22Rv1 (cell line): ENCODE data around the gene ANKRD6.

Experiments used
- H3K27ac ChIP-seq: fragments of 450-650 bp; 2 replicates; pipeline ENCODE4 v1.5.1; 2017
- ZFX ChIP-seq: fragments of 450-650 bp; IDR thresholded peaks from 2 replicates; pipeline ENCODE4 v1.6.1; 2017; ENCODE audit warnings: antibody characterized with exemption, borderline replicate concordance
- TF ChIP-seq, protein P1 (sequence below): fragments of 450-650 bp; IDR thresholded peaks from 2 replicates; pipeline ENCODE4 v1.5.1; 2017; ENCODE audit warnings: mild to moderate bottlenecking

The ANKRD6 gene

DNA sequence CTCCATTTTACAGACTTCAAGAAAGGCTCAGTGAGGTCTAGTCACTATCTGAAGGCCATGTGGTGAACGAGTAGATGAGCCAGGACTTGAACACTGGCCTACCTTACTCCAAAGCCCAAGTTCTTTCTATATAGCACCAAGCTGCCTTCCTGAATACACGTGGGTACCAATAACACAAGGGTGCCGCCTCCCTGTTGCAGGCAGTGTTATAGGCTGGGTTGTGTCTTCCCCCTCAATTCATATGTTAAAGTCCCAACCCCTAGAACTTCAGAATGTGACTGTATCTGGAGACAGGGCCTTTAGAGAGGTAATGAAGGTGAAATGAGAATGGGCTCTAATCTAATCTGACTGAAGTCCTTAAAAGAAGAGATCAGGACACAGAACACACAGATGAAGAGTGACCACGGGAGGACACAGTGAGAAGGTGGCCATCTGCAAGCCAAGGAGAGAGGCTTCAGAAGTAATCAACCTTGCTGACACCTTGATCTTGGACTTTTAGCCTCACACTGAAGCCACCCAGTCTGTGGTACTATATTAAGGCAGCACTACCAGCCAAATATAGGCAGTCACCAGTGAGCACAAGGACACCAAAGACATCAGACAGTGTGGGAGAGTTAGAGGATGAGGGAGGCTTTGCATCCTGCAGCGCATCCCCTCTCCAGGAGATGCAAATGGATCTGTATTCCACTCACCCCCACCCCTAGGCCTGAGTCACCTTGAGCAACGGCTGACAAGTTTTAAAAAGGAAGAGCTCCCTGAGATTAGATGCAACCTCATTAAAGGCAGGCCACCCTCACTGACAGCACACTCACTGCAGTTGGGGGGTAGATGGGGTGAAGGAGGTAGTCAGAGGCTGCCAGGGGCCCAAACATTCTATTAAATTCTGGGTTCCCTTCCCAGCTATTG is 246.5 kb downstream of the ANKRD6 start:
- H3K27ac ChIP-seq: no peak overlapping the region
- no peak for TF ChIP-seq ZFX
- TF ChIP-seq, protein P1, sequence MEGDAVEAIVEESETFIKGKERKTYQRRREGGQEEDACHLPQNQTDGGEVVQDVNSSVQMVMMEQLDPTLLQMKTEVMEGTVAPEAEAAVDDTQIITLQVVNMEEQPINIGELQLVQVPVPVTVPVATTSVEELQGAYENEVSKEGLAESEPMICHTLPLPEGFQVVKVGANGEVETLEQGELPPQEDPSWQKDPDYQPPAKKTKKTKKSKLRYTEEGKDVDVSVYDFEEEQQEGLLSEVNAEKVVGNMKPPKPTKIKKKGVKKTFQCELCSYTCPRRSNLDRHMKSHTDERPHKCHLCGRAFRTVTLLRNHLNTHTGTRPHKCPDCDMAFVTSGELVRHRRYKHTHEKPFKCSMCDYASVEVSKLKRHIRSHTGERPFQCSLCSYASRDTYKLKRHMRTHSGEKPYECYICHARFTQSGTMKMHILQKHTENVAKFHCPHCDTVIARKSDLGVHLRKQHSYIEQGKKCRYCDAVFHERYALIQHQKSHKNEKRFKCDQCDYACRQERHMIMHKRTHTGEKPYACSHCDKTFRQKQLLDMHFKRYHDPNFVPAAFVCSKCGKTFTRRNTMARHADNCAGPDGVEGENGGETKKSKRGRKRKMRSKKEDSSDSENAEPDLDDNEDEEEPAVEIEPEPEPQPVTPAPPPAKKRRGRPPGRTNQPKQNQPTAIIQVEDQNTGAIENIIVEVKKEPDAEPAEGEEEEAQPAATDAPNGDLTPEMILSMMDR: no peak

DNA sequence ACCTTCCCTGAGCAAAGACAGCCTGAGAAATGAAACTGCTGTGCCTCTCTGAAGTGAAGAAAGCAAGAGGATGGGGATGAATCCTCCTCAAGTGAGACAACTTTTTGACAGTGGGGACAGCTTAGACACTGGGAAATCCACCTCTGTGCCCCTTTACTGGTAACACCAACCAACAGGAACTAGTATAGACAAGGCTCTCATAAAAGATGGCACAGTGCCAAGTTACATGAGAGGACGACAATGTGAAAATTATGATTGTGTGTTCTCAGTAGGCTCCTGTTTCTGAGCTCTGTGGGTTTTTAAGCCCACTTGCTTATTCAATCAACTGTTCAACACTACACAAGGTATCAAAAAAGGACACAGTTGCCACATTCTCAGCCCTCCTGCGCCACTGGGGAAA is 247.2 kb downstream of the ANKRD6 start:
- H3K27ac ChIP-seq: no peak overlapping the region

DNA sequence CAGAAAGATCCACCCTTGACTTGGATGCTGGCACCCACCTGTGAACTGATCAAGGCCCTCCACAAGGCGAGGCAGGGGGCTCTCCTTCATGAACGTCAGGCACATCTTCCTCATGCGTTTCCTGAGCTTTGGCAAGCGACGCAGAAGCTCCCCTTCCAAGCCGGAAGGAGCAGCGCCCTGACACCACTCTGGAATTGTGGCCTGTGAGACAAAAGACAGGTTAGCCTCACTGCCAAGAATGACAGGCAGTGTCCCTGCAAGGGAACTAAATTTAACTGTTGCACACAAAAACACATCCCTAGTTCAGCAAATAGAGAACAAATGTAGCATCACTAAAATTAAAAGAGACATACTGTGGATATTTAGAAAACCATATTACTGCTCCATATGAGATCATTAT is 247.6 kb downstream of the ANKRD6 start:
- H3K27ac ChIP-seq: no peak overlapping the region
- no peak for TF ChIP-seq ZFX
- TF ChIP-seq, protein P1: no peak

More for the DNA sequence above, 247.2 kb downstream of the ANKRD6 start:
- no peak for TF ChIP-seq ZFX
- TF ChIP-seq, protein P1: no peak

DNA sequence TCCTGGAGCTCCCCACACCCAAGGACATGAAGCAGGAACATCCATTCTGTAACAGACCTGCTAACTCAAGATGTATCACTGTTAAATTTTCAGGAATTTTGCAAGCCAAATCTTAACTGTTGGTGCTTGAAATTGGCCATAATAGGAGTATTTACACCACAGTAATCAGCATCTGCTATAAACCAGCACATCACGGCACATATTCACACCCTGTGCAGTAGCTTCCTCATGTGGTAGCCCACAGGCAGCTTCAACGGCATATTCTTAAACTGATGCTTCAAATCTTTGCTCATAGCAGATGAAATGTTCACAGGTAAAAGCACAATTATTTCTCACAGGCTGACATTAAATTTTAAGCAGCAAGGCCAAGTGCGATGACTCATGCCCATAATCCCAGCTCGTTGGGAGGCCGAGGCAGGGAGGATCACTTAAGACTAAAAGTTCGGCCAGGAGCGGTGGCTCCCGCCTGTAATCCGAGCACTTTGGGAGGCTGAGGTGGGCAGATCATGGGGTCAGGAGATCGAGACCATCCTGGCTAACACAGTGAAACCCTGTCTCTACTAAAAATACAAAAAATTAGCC is 249.1 kb downstream of the ANKRD6 start:
- H3K27ac ChIP-seq: no peak overlapping the region
- TF ChIP-seq, protein P1: no peak
- no peak for TF ChIP-seq ZFX

GRCh38 chr6:89682991-89683390 is 250.0 kb downstream of the ANKRD6 start:
- TF ChIP-seq, protein P1: no peak
- TF ChIP-seq ZFX: no peak
- no peak overlapping the region for H3K27ac ChIP-seq
